ENCODE data around the gene PNMA1. TPM values are rescaled to one million over a fixed set of nuclear protein-coding genes. Genes with fewer than 3 reads are reported as not detected.

PNMA1 gene
- total and polyA plus RNA-seq, 9 of the 15 experiments (the other 6 are each of a cell fraction or from before 2014, with no cell fraction given): 1.7 to 26.4 (median 8.7) TPM

DNA sequence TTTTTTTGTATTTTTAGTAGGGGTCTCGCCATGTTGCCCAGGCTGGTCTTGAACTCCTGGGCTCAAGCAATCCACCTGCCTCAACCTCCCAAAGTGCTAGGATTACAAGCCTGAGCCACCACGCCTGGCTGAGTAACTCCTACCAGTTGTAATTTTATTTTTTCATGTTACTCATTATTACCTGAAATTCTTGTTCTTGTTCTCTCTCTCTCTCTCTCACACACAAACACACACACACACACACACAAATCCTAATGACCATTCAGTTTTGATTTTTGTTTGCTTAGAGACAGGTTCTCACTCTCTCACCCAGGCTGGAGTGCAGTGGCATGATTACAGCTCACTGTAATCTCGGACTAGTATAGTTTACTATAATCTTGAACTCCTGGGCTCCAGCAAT, 39.2 kb downstream of the PNMA1 start:
- in situ Hi-C loops (cut with MboI) (no loop called here), intact Hi-C loops (cut with micrococcal nuclease) (no loop called here)
- ChIA-PET CTCF (ENCODE audit: low intra/inter-chr PET ratio) (no interaction called here), POLR2A (no interaction called here)
- 56% methylated on average over 2 of the region's 3 CpGs for WGBS (ENCODE audit: insufficient coverage, low coverage, missing lambda C conversion rate)
- no peak for ATAC-seq
- H3K27me3 ChIP-seq (ENCODE audit: control insufficient read depth in 2 of 2, insufficient read depth in 2 of 2, low read length in 2 of 2): no peaks in the 10 kb centered on the region
- H3K4me3 ChIP-seq: no peak overlapping the region
- H3K4me1 ChIP-seq (replicated peaks in 1 of 2; ENCODE audit: control insufficient read depth in 2 of 2, insufficient read depth in 2 of 2, low read length in 2 of 2): no peaks in the 10 kb centered on the region
- H3K36me3 ChIP-seq (ENCODE audit: control insufficient read depth, insufficient read depth, low read length): no peaks in the 10 kb centered on the region
- FAIRE-seq: no peak
- no peak overlapping the region for H3K9ac ChIP-seq (ENCODE audit: insufficient read depth in 1 of 2, low read depth in 2 of 2, low read length in 2 of 2)
- no peak overlapping the region for H3K27ac ChIP-seq (ENCODE audit: extremely low read depth, low read depth, low read length)
- H3K9me1 ChIP-seq (ENCODE audit: control insufficient read depth, insufficient read depth, low read length): no peaks in the 10 kb centered on the region
- H4K20me1 ChIP-seq (replicated peaks; ENCODE audit: control insufficient read depth, insufficient read depth, low read length): no peaks in the 10 kb centered on the region
- no TSS peak for BruUV-seq (replicated peaks)
- TF ChIP-seq ZNF174 (CRISPR knock-in tag; IDR thresholded peaks at IDR 0.05) (no peak), ZNF311 (CRISPR knock-in tag; IDR thresholded peaks at IDR 0.05) (no peak), CBX1 (IDR thresholded peaks at IDR 0.05; ENCODE audit: low read depth) (no peak), ZFP30 (CRISPR knock-in tag; IDR thresholded peaks at IDR 0.05; ENCODE audit: borderline replicate concordance) (no peak), RFX1 (IDR thresholded peaks at IDR 0.05) (no peak), ZBED1 (IDR thresholded peaks at IDR 0.05) (no peak), FOXJ2 (tag; IDR thresholded peaks at IDR 0.05) (no peak), NKRF (IDR thresholded peaks at IDR 0.05; ENCODE audit: borderline replicate concordance) (no peak), CEBPG (CRISPR knock-in tag; IDR thresholded peaks at IDR 0.05) (no peak), CEBPG (tag; conservative IDR thresholded peaks at IDR 0.05 in 1 of 2, IDR thresholded peaks at IDR 0.05 in 1 of 2) (no peak), SMARCB1 (IDR thresholded peaks at IDR 0.05; ENCODE audit: insufficient read length, low read depth) (no peak), OTX1 (CRISPR knock-in tag; IDR thresholded peaks at IDR 0.05) (no peak), ZNF740 (CRISPR knock-in tag; IDR thresholded peaks at IDR 0.05) (no peak), ZNF740 (tag; IDR thresholded peaks at IDR 0.05) (no peak), CBFA2T3 (IDR thresholded peaks at IDR 0.05) (no peak), POLR3A (IDR thresholded peaks at IDR 0.05; ENCODE audit: borderline replicate concordance, extremely low read depth, insufficient read depth, insufficient read length) (no peak)
- H3K9me3 ChIP-seq (replicated peaks; ENCODE audit: control insufficient read depth, insufficient read depth, low read depth, low read length): no peaks in the 10 kb centered on the region
- H3K79me2 ChIP-seq (ENCODE audit: control insufficient read depth, insufficient read depth, low read length): no peaks in the 10 kb centered on the region
- H2AFZ ChIP-seq (ENCODE audit: low read depth, low read length): no peak overlapping the region
- no peak for DNase-seq (ENCODE audit: extremely low read depth in 1 of 4, low spot score in 3 of 4)
- no peak overlapping the region for H3K4me2 ChIP-seq (ENCODE audit: insufficient read depth, low read length)
